Activated CD8-positive, alpha-beta memory T cell treated with anti-CD3 and anti-CD28 coated beads for 24 hours (primary cell): Measurements from ENCODE around the gene CNTN2.

Source experiments
- DNase-seq: peaks from one replicate; pipeline ENCODE4 v3.0.0-alpha.2; 2020

CNTN2 gene

GRCh38 chr1:205075642-205076155, 32.7 kb downstream of the CNTN2 start:
- DNase-seq, result peak; percentile 37

- peak; percentile 37 for DNase-seq
Measured at GRCh38 chr1:205076245-205076761, 33.3 kb downstream of the CNTN2 start.

GRCh38 chr1:205077158-205077933, 34.3 kb downstream of the CNTN2 start:
- peak; percentile 38 for DNase-seq

- DNase-seq, result no peak
Measured at GRCh38 chr1:205077934-205078311, 34.9 kb downstream of the CNTN2 start.

- no peak for DNase-seq
Measured at GRCh38 chr1:205082431-205082830, 39.4 kb downstream of the CNTN2 start.

GRCh38 chr1:205084360-205084759, 41.3 kb downstream of the CNTN2 start, which contains the start of gene TMEM81:
TSS of gene TMEM81 (minus strand) at chr1:205084460. CDS start at chr1:205084320, 140 bp downstream.
- no peak for DNase-seq

GRCh38 chr1:205088341-205088740, 45.3 kb downstream of the CNTN2 start:
- DNase-seq, result no peak

GRCh38 chr1:205091043-205091740, 48.2 kb downstream of the CNTN2 start:
- DNase-seq, result no peak

GRCh38 chr1:205095422-205095821, 52.4 kb downstream of the CNTN2 start:
- no peak for DNase-seq

- DNase-seq, result no peak
Measured at GRCh38 chr1:205098242-205098641, 55.2 kb downstream of the CNTN2 start.

- DNase-seq, result no peak
Measured at GRCh38 chr1:205102404-205102803, 59.4 kb downstream of the CNTN2 start.

- DNase-seq, result no peak
Measured at GRCh38 chr1:205107327-205107726, 64.3 kb downstream of the CNTN2 start.

- DNase-seq, result no peak
Measured at GRCh38 chr1:205108464-205108863, 65.5 kb downstream of the CNTN2 start.

- DNase-seq, result no peak
Measured at GRCh38 chr1:205109269-205109668, 66.3 kb downstream of the CNTN2 start.

- DNase-seq, result no peak
Measured at GRCh38 chr1:205109711-205110110, 66.7 kb downstream of the CNTN2 start.

- no peak for DNase-seq
Measured at GRCh38 chr1:205111354-205111753, 68.3 kb downstream of the CNTN2 start.

GRCh38 chr1:205118752-205119151, 75.7 kb downstream of the CNTN2 start:
- no peak for DNase-seq

- peak; percentile 99 for DNase-seq
Measured at GRCh38 chr1:205121660-205122488, 78.9 kb downstream of the CNTN2 start, which contains the start of gene RBBP5. TSS of gene RBBP5 (minus strand) at chr1:205121978. CDS start at chr1:205121873, 105 bp downstream.

- no peak for DNase-seq
Measured at GRCh38 chr1:205122489-205122882, 79.5 kb downstream of the CNTN2 start.

- no peak for DNase-seq
Measured at GRCh38 chr1:205124726-205125125, 81.7 kb downstream of the CNTN2 start.

GRCh38 chr1:205127646-205128045, 84.6 kb downstream of the CNTN2 start:
- no peak for DNase-seq
